ENCODE measurements around the gene TAP1.
A peak's percentile ranks its signal among the peaks of the same experiment; 100 is the strongest.
"Not testable (repeated sequence)": the region's sequence is repeated elsewhere in the genome, so short reads cannot be mapped to it uniquely, and the experiment has no call there.

The TAP1 gene

GRCh38 chr6:32839356-32839755 lies 14.1 kb downstream of the TAP1 start:
- no peak for DNase-seq

DNA sequence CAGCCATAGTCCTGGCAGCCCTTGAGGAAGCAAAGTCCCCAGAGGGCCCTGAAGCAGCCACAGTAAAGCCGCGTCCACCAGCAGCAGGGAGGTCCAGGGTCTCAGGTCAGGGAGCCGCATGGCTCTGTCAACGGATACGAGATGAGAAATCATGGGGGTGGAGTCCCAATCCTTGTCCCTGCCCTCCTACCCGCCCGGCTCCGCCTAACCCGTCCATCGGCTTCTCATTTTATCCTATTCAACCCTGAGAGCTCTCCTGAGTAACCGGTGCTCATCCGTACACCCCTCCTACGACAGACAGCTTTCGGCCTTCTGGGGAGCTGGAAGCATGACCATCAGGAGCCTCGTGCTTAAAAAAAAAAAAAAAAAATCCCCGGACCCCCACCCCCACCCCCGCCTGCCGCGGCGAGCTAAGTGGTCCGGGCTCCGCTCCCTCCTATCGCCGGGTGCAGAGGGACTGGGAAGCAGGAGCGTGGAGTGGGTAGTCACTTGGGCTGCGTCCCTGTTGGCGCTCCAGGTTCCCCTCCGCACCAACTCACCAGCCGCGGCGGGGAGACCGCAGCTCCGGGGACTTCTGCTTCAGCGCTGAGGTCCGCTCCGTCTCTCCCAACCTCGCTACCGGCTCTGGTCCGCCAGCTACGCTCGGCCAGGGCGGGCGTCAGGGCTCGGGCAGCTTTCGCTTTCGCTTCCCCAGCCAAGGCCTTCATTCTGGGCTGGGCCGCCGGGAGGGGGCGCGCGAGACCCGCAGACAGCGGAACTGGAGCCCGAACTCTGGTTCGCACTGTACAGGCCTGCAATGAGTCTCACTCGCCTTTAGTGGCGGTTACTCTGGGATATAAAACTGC lies 15.2 kb downstream of the TAP1 start, which contains the start of gene TAP2:
Gene TAP2 (minus strand): TSS at position 626 of the 845 bp plus-strand sequence. CDS start 506 bp downstream, at position 120.
- DNase-seq, result peak; percentile 36

GRCh38 chr6:32837651-32838113 lies 15.8 kb downstream of the TAP1 start:
- no peak for DNase-seq

DNA sequence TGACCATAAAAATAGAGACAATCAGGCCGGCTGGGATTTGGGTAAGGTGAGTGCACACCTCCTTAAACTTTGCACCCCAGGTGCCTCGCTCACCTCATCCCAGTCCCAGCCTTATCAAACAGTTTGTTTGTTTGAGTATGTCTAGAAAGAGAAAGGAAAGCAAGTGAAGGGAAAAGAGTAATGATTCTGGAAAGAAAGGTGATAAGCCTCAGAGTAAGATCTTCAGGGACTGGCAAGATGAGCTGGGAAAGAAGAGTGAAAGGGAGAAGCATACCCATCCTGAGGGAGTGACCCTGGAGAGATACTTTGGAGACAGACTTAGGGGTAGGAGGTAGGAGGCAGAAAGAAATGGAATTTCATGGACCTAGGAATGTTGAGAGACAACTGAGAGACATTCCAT lies 16.6 kb downstream of the TAP1 start:
- DNase-seq, result no peak

- DNase-seq, result no peak
These were observed 18.2 kb downstream of the TAP1 start for GRCh38 chr6:32835167-32835893.

DNA sequence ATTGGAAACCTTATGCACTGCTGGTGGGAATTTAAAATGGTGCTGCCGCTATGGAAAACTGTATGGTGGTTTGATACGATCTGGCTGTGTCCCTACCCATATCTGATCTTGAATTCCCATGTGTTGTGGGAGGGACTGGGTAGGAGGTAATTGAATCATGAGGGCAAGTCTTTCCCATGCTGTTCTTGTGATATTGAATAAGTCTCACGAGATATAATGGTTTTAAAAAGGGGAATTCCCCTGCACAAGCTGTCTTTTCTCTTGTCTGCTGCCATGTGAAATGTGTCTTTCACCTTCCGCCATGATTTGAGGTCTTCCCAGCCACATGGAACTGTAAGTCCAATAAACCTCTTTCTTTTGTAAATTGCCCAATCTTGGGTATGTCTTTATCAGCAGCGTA lies 19.8 kb downstream of the TAP1 start:
- DNase-seq, result no peak

DNA sequence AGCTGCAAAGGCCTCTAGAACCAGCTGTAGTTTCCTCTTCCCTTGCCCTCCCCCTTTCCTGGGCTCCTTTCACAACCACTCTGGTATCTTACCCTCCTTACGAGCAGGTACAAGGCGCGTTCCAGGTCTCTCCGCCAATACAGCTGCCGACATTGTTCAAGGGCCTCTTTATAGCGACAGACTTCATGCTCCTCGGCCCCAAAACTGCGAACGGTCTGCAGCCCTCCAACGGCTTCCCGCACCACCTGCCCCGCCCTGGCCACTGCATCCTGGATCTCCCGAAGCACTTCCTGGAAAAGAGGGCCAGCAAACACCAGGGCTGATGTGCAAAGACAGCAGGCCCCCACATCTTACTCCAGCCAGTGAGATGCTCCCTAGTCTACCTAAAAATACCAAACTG lies 21.0 kb downstream of the TAP1 start:
- no peak for DNase-seq

GRCh38 chr6:32830936-32831335 lies 22.6 kb downstream of the TAP1 start:
- no peak for DNase-seq

DNA sequence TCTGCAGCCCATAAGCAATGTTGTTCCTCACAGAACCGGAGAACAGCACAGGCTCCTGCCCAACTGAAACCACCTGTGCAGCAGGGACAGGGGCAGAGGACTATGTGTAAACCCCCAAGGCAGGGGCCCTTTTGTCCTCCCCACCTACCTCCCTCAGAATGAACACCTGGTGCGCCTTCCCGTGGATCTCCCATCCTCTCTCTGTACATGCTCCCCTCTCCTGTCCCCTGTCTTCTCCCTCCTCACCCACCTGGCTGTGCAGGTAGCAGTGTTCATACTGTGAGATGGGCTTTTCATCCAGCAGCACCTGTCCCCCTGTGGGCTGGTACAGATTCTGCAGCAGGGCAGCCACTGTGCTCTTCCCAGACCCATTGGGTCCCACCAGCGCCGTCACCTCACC lies 23.5 kb downstream of the TAP1 start:
- DNase-seq, result no peak

DNA sequence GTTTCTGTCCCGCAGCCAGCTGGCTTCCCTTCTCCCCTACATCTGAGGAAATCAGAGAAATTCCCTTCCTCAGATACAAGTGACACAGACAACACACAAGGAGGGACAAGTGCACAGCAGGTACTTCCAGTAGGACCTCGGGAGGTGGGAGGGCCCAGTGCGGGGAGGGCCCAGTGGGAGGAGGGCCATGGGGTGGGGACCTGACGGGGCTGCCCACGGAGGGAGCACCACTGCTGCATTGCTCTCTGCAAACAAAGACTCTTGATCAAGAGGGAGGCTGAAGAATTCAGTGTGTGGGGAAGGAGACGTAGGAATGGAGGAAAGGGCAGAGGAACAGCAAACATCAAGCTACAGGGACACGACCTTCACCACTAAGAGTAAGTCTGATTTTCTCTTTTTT lies 24.0 kb downstream of the TAP1 start:
- no peak for DNase-seq

DNA sequence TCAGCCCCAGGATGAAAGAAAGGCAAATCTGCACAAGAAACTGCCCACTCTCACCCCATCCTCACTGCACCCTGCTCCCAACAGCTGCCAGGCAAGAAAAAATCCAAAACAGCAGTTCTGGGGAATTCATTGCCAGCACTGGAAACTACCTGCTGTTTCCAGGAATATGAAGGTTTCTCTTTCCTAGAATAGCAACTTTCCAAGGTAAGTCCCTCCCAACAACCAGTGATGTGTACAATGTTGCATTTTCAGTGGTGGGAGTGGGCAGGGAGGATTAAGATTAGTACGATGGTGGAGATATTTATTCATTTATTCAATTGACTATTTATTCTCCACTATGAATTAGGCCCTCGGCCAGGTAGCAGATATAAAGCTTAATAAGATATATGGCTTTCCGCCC lies 26.5 kb downstream of the TAP1 start:
- DNase-seq, result no peak

GRCh38 chr6:32825966-32826365 lies 27.5 kb downstream of the TAP1 start:
- DNase-seq, result no peak

DNA sequence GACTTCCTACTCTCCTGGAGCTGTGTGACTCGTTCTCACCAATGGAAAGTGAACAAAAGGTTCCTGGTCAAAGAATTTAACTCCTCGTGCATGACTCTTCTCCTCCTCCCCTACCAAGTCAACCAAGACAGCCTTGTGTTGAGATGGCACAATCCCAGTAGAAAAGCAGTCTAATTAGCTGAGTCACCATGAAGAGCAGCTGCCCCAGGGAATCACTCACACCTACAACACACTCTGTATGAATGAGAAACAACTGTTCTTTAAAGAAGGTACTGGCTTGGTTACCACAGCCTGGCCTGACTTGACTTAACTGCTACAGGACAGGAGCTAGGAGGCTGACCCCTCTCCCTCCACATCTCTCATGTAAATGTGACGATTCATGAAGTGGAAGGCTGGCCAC lies 33.8 kb downstream of the TAP1 start:
- DNase-seq, result no peak

GRCh38 chr6:32818867-32819266 lies 34.6 kb downstream of the TAP1 start:
- DNase-seq, result no peak

- DNase-seq, result no peak
These were observed 36.7 kb downstream of the TAP1 start, which contains the start of gene HLA-DOB for GRCh38 chr6:32816746-32817204. Gene HLA-DOB, minus strand, starts transcription at chr6:32817002. Its CDS starts 51 bp downstream, at chr6:32816951.

DNA sequence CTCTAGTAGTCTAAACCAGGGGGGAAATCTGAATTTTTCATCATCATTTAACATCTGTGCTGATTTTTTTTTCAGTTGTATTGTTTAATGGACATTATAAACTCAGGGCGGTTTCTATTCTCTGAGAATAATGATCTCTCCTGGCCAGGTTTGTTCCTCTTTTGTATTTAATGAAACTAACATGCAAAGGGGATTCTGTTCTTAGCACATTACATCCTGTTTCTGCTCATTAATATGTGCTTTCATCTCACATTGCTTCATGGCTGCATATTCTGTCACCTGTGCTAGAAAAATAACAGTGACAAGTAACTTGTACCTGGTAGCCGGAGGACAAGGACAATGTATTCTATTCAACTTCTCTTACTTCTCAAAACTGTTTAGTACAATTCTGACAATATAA lies 37.5 kb downstream of the TAP1 start:
- no peak for DNase-seq

- DNase-seq, result no peak
These were observed 38.4 kb downstream of the TAP1 start for GRCh38 chr6:32815115-32815514.

GRCh38 chr6:32814145-32814544 lies 39.4 kb downstream of the TAP1 start:
- no peak for DNase-seq

DNA sequence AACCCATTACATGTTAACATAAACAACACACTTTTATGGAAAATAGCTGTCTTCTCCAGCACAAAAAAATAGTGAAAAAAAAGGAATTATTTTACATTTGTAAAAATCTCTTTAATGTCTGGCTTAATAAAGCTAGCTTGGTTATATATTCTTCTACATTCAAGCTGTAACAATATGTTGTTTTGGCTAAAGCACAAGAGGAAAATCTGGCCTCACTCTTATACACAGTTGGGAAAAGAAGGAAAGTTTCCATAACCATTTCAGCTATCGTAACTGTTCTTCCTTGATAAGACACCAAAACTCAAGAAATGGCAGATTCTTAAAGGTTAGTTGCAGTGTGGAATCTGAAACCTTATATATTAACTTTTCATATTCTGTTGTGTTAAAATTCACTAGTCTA lies 44.3 kb downstream of the TAP1 start:
- DNase-seq, result no peak

- DNase-seq, result no peak
These were observed 46.4 kb downstream of the TAP1 start for GRCh38 chr6:32807020-32807580.

GRCh38 chr6:32805404-32805803 lies 48.1 kb downstream of the TAP1 start:
- not testable (repeated sequence) for DNase-seq

DNA sequence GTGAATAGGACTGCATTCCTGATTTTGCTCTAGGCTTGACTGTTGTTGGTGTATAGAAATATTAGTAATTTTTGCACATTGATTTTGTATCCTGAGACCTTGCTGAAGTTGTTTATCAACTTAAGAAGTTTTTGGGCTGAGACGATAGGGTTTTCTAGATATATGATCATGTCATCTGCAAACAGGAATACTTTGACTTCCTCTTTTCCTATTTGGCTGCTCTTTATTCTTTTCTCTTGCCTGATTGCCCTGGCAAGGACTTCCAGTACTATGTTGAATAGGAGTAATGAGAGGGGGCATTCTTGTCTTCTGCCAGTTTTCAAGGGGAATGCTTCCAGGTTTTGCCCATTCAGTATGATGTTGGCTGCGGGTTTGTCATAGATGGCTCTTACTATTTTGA lies 50.1 kb downstream of the TAP1 start:
- DNase-seq, result no peak

GRCh38 chr6:32799740-32800139 lies 53.8 kb downstream of the TAP1 start:
- DNase-seq, result no peak

GRCh38 chr6:32799168-32799567 lies 54.3 kb downstream of the TAP1 start:
- DNase-seq, result no peak
